LNCAP (cell line): ENCODE measurements around the gene SENP2.

Source experiments
- CTCF ChIP-seq: fragments of 450-650 bp; IDR thresholded peaks from 2 replicates; pipeline ENCODE4 v1.5.1; 2017; ENCODE audit warnings: mild to moderate bottlenecking

Gene SENP2

DNA sequence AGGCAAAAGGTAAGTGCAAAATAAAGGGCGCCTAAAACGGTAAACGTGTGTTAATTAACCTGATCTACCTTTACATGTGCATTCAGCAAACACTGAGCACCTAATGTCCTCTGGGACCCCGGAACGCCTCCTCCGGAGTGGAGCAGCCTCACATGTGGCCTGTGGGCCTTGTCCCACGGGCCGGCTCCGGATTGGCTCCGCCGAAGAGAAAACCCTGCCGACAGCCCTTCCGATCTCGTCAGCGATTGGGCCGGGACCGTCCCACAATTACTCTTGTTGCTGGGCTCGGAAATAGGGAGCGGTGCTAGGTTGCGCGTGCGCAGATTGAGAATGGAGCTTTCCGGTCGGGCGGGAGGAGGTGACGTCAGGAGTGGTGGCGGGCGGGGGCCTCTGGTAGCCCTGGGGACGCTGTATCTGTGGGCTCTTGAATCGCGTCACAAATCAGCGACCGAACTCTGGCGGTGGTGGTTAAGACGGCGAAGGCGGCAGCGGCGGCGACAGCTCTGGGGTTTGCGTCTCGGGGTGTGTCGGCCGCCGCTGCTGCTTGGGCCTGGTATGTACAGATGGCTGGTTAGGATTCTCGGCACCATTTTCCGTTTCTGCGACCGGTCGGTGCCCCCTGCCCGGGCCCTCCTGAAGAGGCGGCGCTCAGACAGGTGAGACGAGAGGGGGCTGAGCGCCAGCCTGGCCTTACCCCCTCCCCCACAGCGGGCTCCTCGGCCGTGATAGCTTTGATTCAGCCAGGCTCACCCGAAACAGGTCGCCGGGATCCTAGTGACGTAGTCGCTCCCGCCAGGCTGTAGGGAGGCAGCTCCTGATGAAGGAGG, at the start of gene SENP2:
SENP2 (plus strand) TSS at position 437 of the 827 bp plus-strand sequence; CDS start at position 556, 119 bp downstream.
- TF ChIP-seq CTCF = no peak

- no peak for TF ChIP-seq CTCF
Measured at GRCh38 chr3:185537369-185537970, 48.6 kb upstream of the SENP2 start.

DNA sequence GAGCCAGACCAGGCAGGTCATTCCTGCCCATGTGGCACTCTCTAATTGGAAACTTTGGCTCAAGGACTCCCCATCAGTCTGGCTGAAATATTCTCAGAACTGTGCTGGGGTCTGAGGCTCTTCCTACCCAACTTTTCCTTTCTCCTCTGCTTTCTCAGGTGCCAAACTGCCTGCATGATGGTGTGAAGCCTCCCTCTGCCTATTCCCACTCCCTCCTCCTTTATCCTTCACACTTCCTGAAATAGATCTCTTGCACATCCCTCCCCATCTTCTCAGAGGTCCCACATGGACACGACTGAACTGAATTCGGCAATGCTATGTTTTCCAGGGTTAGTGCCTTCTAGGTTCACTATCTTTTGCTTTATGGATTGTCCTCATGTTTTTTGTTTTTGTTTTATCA, 46.2 kb upstream of the SENP2 start:
- TF ChIP-seq CTCF = no peak

DNA sequence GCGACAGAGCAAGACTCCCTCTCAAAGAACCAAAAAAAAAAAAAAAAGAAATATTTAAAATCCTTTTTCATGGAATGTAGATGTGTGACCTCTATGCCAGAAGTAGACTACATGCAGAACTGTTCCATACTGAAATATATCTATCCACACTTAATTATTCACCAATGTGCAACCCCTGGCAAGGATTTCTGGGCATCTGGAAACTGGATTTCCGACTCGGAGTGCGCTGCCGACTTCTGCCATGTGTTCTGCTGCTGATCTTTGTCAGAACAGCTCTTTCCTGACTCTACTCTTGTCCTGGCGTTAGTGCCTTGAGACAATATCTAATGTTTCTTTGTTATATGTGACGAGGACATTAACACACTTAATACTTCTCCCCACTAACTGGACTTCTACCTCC, 45.4 kb upstream of the SENP2 start:
- TF ChIP-seq CTCF = no peak

DNA sequence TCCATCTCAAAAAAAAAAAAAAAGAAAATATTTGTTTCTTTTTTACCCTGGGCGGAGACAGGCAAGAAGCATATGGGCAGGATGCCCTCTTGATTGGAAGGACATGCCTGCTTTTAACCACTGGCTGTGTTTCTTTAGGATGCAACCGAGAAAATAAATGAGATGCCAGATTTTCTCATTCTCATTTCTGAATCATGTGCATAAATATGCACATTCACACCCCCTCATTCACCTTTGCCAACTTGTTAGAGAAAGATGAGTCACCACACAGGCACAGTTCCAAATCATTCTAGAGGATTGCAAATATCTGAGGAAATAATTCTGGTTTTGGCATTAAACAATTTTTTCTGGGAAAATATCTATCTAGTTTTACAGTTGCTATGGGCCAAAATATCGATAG, 37.0 kb upstream of the SENP2 start:
- TF ChIP-seq CTCF = no peak

DNA sequence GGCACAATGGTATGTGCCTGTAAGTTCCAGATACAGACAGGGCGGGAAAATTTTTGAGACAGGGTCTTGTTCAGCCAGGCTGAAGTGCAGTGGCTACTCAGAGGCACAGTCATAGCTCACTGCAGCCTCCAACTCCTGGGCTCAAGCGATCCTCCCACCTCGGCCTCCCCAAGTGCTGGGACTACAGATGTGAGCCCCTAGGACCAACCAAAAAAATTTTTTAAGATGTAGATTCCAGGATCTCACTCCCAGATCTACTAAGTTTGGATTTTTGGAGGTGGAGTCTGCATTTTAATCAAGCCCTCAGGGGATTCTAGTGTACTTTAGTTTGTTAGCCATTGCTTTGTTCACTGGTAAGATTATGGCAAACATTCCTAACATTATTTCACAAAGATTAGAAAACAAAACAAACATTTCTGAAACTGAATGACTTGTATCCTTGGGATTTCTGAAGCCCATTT, 36.4 kb upstream of the SENP2 start:
- no peak for TF ChIP-seq CTCF

DNA sequence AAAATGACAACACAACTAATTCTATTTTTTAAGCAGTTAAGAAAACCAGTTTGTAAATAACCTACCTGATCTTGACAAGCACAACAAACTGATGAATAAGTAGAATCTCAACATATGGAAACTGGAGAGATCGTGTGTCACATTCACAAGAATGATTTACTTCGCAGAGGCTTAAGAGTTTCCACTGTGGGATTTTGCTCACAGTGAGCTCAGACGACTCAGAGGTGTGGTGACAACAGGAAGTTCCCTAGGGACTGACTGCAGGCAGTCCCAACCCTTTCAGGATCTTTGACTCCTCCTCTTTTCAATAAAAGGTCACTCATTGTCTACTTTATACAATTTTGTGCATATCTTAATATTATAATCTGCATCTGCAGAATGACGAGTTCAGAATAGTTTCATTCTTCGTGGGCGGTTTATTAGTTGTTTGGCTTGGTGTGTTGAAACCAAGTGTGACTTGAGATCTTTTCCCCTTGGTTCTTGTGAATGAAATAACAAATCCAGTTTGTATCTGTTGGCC, 33.7 kb upstream of the SENP2 start, which contains the start of gene LIPH:
LIPH (minus strand) TSS at position 231 of the 520 bp plus-strand sequence; CDS start at position 114, 117 bp downstream.
- no peak for TF ChIP-seq CTCF
